ENCODE results near the gene MARK1.

- TF ChIP-seq CTCF (conservative IDR thresholded peaks at IDR 0.05; ENCODE audit: low read length): no peak
- TF ChIP-seq EZH2phosphoT487 (IDR thresholded peaks at IDR 0.05; ENCODE audit: borderline replicate concordance, low read depth, low read length): no peak
Measured at GRCh38 chr1:220500372-220500771, 27.6 kb upstream of the MARK1 start.
